ENCODE results near the gene POU1F1. TPM values are rescaled to one million over a fixed set of nuclear protein-coding genes. Genes with fewer than 3 reads are reported as not detected.

Gene POU1F1
- total RNA-seq, 2 donors from 2014 or later = not detected

- no peaks in the 10 kb centered on the region for H3K9me3 Mint-ChIP-seq
- no peak for ATAC-seq (replicated peaks)
- H3K4me3 Mint-ChIP-seq = peak overlapping the region; percentile 99
- H3K27ac Mint-ChIP-seq = no peak overlapping the region
- H3K36me3 Mint-ChIP-seq (ENCODE audit: low read depth) = peaks cover 14% of the 10 kb centered on the region
- no peaks in the 10 kb centered on the region for H3K27me3 Mint-ChIP-seq
- H3K4me1 Mint-ChIP-seq = peaks cover 41% of the 10 kb centered on the region
Observed at GRCh38 chr3:87229113-87229512, 47.3 kb downstream of the POU1F1 start.

- peaks cover 14% of the 10 kb centered on the region for H3K36me3 Mint-ChIP-seq (ENCODE audit: low read depth)
- peaks cover 39% of the 10 kb centered on the region for H3K4me1 Mint-ChIP-seq
- H3K4me3 Mint-ChIP-seq = peak overlapping the region; percentile 99
- H3K27ac Mint-ChIP-seq = peak overlapping the region; percentile 99
- H3K27me3 Mint-ChIP-seq = no peaks in the 10 kb centered on the region
- no peaks in the 10 kb centered on the region for H3K9me3 Mint-ChIP-seq
- ATAC-seq (replicated peaks) = no peak
Observed at GRCh38 chr3:87228316-87228715, 48.1 kb downstream of the POU1F1 start.

GRCh38 chr3:87227835-87228144 is 48.6 kb downstream of the POU1F1 start:
- H3K36me3 Mint-ChIP-seq (ENCODE audit: low read depth) = peaks cover 14% of the 10 kb centered on the region
- H3K27ac Mint-ChIP-seq = peak overlapping the region; percentile 99
- peaks cover 36% of the 10 kb centered on the region for H3K4me1 Mint-ChIP-seq
- no peak for ATAC-seq (replicated peaks)
- peak overlapping the region; percentile 99 for H3K4me3 Mint-ChIP-seq
- peaks cover 3% of the 10 kb centered on the region for H3K27me3 Mint-ChIP-seq
- peaks cover 3% of the 10 kb centered on the region for H3K9me3 Mint-ChIP-seq

- Mint-ChIP-seq H3K36me3 (ENCODE audit: low read depth) (peaks cover 14% of the 10 kb centered on the region), H3K27ac (peak within 1 kb of the TSS; percentile 99), H3K9me3 (peaks cover 4% of the 10 kb centered on the region), H3K27me3 (peaks cover 4% of the 10 kb centered on the region), H3K4me1 (peaks cover 36% of the 10 kb centered on the region), H3K4me3 (peak within 1 kb of the TSS; percentile 99)
- ATAC-seq (replicated peaks) = peak; percentile 96
Observed at GRCh38 chr3:87227104-87227834, 49.1 kb downstream of the POU1F1 start, which contains the start of gene CHMP2B. Gene CHMP2B (plus strand): TSS chr3:87227309. CDS start chr3:87227523, 214 bp downstream.

GRCh38 chr3:87225659-87226058 is 50.7 kb downstream of the POU1F1 start:
- peak overlapping the region; percentile 99 for H3K4me3 Mint-ChIP-seq
- H3K36me3 Mint-ChIP-seq (ENCODE audit: low read depth) = peaks cover 4% of the 10 kb centered on the region
- no peak overlapping the region for H3K27ac Mint-ChIP-seq
- peaks cover 4% of the 10 kb centered on the region for H3K9me3 Mint-ChIP-seq
- H3K27me3 Mint-ChIP-seq = peaks cover 7% of the 10 kb centered on the region
- ATAC-seq (replicated peaks) = no peak
- H3K4me1 Mint-ChIP-seq = peaks cover 24% of the 10 kb centered on the region

- Mint-ChIP-seq H3K36me3 (ENCODE audit: low read depth) (no peaks in the 10 kb centered on the region), H3K4me1 (no peaks in the 10 kb centered on the region), H3K4me3 (no peak overlapping the region), H3K27ac (no peak overlapping the region), H3K9me3 (peaks cover 4% of the 10 kb centered on the region), H3K27me3 (peaks cover 27% of the 10 kb centered on the region)
- no peak for ATAC-seq (replicated peaks)
Observed at GRCh38 chr3:87219611-87220010, 56.8 kb downstream of the POU1F1 start.

- Mint-ChIP-seq H3K4me1 (no peaks in the 10 kb centered on the region), H3K9me3 (peaks cover 4% of the 10 kb centered on the region), H3K4me3 (no peak overlapping the region), H3K36me3 (ENCODE audit: low read depth) (no peaks in the 10 kb centered on the region), H3K27me3 (peaks cover 31% of the 10 kb centered on the region), H3K27ac (no peak overlapping the region)
- ATAC-seq (replicated peaks) = no peak
Observed at GRCh38 chr3:87218560-87218959, 57.8 kb downstream of the POU1F1 start.

Other genes starting within 250 kb of the POU1F1 start
- 10 to 100 TPM; 19.8 to 22.0 TPM for gene CHMP2B, start 49.3 kb downstream of the POU1F1 start, total RNA-seq

All from activated T-helper 17 cell treated with anti-CD3 and anti-CD28 coated beads, Interleukin-2, amount 50 U/mL, for 72 hours (primary cell).